Airway epithelial cell (primary cell): Measurements from ENCODE around the gene C8G. TPM values are rescaled to one million over a fixed set of nuclear protein-coding genes. Genes with fewer than 3 reads are reported as not detected.

Source experiments
- total RNA-seq: library from RNA; depleted of rRNA; stranded (reverse); fragments of >200 nt; gene quantifications from 2 replicates; pipeline ENCODE4 v1.2.3, GENCODE V29; 2015

The C8G gene
- not detected in 2 replicates for total RNA-seq

GRCh38 chr9:136944519-136945332, at the start of gene C8G, which contains the start of gene FBXW5:
TSS of gene C8G (plus strand) at chr9:136945243. CDS start at chr9:136945321, 78 bp downstream.
TSS of gene FBXW5 (minus strand) at chr9:136944738. CDS start at chr9:136944083, 655 bp downstream.

GRCh38 chr9:136951541-136952320, 6.7 kb downstream of the C8G start, which contains the start of gene LCN12:
TSS of gene LCN12 (plus strand) at chr9:136952273. CDS start at chr9:136952328, 55 bp downstream.

GRCh38 chr9:136977223-136977622, 32.2 kb downstream of the C8G start, which contains the start of gene PTGDS:
TSS of gene PTGDS (plus strand) at chr9:136977504. CDS start at chr9:136977579, 75 bp downstream.

GRCh38 chr9:136982232-136983051, 37.4 kb downstream of the C8G start, which contains the start of gene LCNL1:
TSS of gene LCNL1 (plus strand) at chr9:136982993. CDS start at chr9:136983587, 594 bp downstream.

GRCh38 chr9:136991993-136992818, 47.2 kb downstream of the C8G start, which contains the start of gene PAXX:
TSS of gene PAXX (plus strand) at chr9:136992422. CDS start at chr9:136992444, 22 bp downstream.

Other genes starting within 250 kb of the C8G start
- gene DIPK1B, start 232.7 kb upstream of the C8G start, total RNA-seq = 5.3 and 5.5 TPM in 2 replicates
- gene LCN10, start 202.3 kb upstream of the C8G start, total RNA-seq = not detected in 2 replicates
- gene LCN6, start 196.7 kb upstream of the C8G start, total RNA-seq = not detected in 2 replicates
- not detected in 2 replicates for gene LCN8, start 187.0 kb upstream of the C8G start, total RNA-seq
- gene LCN15, start 180.7 kb upstream of the C8G start, total RNA-seq = not detected in 2 replicates
- 163 and 200 TPM in 2 replicates for gene TMEM141, start 153.9 kb upstream of the C8G start, total RNA-seq
- 0.42 TPM in 1 of 2 replicates, not detected in the other for gene CCDC183, start 148.9 kb upstream of the C8G start, total RNA-seq
- 86.5 and 106 TPM in 2 replicates for gene RABL6, start 137.3 kb upstream of the C8G start, total RNA-seq
- 1.8 and 2.0 TPM in 2 replicates for gene AJM1, start 102.8 kb upstream of the C8G start, total RNA-seq
- 109 and 144 TPM in 2 replicates for gene PHPT1, start 95.8 kb upstream of the C8G start, total RNA-seq
- gene MAMDC4, start 92.9 kb upstream of the C8G start, total RNA-seq = 0.74 and 1.4 TPM in 2 replicates
- 341 and 351 TPM in 2 replicates for gene EDF1, start 78.9 kb upstream of the C8G start, total RNA-seq
- gene TRAF2, start 58.7 kb upstream of the C8G start, total RNA-seq = 11.5 and 16.3 TPM in 2 replicates
- gene FBXW5, start 505 bp upstream of the C8G start, total RNA-seq = 147 and 164 TPM in 2 replicates
- gene LCN12, start 7.0 kb downstream of the C8G start, total RNA-seq = not detected in 2 replicates
- gene PTGDS, start 32.3 kb downstream of the C8G start, total RNA-seq = not detected in 2 replicates
- gene LCNL1, start 37.8 kb downstream of the C8G start, total RNA-seq = not detected in 2 replicates
- gene PAXX, start 47.2 kb downstream of the C8G start, total RNA-seq = 50.9 and 69.2 TPM in 2 replicates
- gene CLIC3, start 51.3 kb downstream of the C8G start, total RNA-seq = 179 and 203 TPM in 2 replicates
- gene ABCA2, start 83.0 kb downstream of the C8G start, total RNA-seq = 11.9 and 15.6 TPM in 2 replicates
- not detected in 2 replicates for gene FUT7, start 86.8 kb downstream of the C8G start, total RNA-seq
- 36.7 and 39.0 TPM in 2 replicates for gene NPDC1, start 100.9 kb downstream of the C8G start, total RNA-seq
- gene ENTPD2, start 108.8 kb downstream of the C8G start, total RNA-seq = 1.1 and 1.4 TPM in 2 replicates
- gene SAPCD2, start 125.3 kb downstream of the C8G start, total RNA-seq = 31.6 and 31.9 TPM in 2 replicates
- 2.7 and 4.0 TPM in 2 replicates for gene UAP1L1, start 132.3 kb downstream of the C8G start, total RNA-seq
- gene MAN1B1, start 141.7 kb downstream of the C8G start, total RNA-seq = 59.0 and 62.8 TPM in 2 replicates
- 52.1 and 52.4 TPM in 2 replicates for gene DPP7, start 169.5 kb downstream of the C8G start, total RNA-seq
- gene GRIN1, start 193.9 kb downstream of the C8G start, total RNA-seq = 0.14 and 0.42 TPM in 2 replicates
- gene LRRC26, start 224.8 kb downstream of the C8G start, total RNA-seq = 0.35 and 0.70 TPM in 2 replicates
- not detected in 2 replicates for gene TMEM210, start 226.8 kb downstream of the C8G start, total RNA-seq
- gene ANAPC2, start 243.3 kb downstream of the C8G start, total RNA-seq = 14.7 and 15.9 TPM in 2 replicates
- 119 and 122 TPM in 2 replicates for gene SSNA1, start 243.4 kb downstream of the C8G start, total RNA-seq